Measurements from ENCODE around the gene TEX10.

DNA sequence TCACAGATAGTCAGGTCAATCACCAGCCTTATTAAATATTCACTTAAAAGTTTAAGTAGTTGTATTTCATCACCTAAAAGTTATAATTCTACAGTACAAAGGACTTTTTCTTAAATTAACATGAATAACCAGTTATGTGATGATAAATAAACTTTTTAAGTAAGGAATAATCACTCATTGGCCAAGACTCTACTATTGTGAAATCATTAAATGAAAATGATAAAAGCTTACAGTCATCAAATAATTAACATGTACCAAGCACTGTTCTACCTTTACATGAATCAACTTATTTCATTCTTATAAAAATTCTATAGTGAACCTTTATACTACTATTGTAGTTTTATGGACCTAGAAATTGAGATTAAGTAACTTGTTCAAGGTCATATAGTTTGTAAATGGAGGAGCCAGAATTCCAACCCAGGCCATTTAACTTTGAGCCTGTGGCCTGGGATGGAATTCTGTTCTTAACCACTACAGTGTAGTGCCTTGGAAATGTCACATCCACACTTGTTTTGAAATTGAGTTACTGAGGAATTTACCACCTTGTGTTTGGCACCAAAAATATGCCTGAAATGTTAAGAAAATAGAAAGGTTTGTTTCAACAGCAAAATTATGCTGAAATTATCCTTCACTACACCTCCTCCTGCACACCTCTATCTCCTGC, 41.4 kb upstream of the TEX10 start:
- TF ChIP-seq EZH2 (IDR thresholded peaks at IDR 0.05), result no peak
- no peak for TF ChIP-seq POLR2AphosphoS5 (IDR thresholded peaks at IDR 0.05; ENCODE audit: borderline replicate concordance, low read depth, low read length)
